SK-N-SH (cell line): ENCODE measurements around the gene MTCH2. TPM values are rescaled to one million over a fixed set of nuclear protein-coding genes. Genes with fewer than 3 reads are reported as not detected.

ENCODE experiments used
- CTCF ChIA-PET: fragments of 300-600, 350-600 bp; formaldehyde crosslinking; extraction: SDS; loops from one replicate; lab custom pipeline; 2021; lab: Yijun Ruan, JAX
- POLR2A ChIA-PET: fragments of 350-600 bp; sonication (Branson Sonifier 250); formaldehyde crosslinking; extraction: SDS; loops from one replicate; lab custom pipeline; 2020; ENCODE audit warnings: antibody characterized with exemption, inconsistent platforms; lab: Yijun Ruan, JAX
- DNase-seq: peaks from one replicate; pipeline ENCODE4 v3.0.0; 2012
- H2AFZ ChIP-seq: fragments of 200-600 bp; sonication (generic); 2 replicates; pipeline ENCODE4 v1.8.1; 2016; ENCODE audit warnings: antibody characterized with exemption, mild to moderate bottlenecking, low read depth
- H3F3A ChIP-seq: fragments of 200-600 bp; sonication (generic); replicated peaks from 2 replicates; pipeline ENCODE3; 2016; ENCODE audit warnings: antibody characterized with exemption, mild to moderate bottlenecking; ENCODE audit not compliant: insufficient read depth
- H3K27ac ChIP-seq, 2 experiments: fragments of 200-500 bp in 1 of 2; fragments of 200-600 bp in 1 of 2; sonication (Bioruptor generic) in 1 of 2; sonication (generic), shearing (Covaris generic) in 1 of 2; 2 replicates each; pipeline versions ENCODE4 v1.5.1 to v1.6.1; 2014 to 2016; ENCODE audit warnings: low read depth in 2 of 2, inconsistent platforms in 1 of 2, low read length in 1 of 2, mild to moderate bottlenecking in 1 of 2, mixed read lengths in 1 of 2
- H3K27me3 ChIP-seq: fragments of 200-600 bp; sonication (generic), shearing (Covaris generic); 2 replicates; pipeline ENCODE4 v1.6.1; 2016; ENCODE audit warnings: mixed run types; ENCODE audit not compliant: insufficient read depth
- H3K36me3 ChIP-seq, 2 experiments: fragments of 200-500 bp in 1 of 2; fragments of 200-600 bp in 1 of 2; sonication (Bioruptor generic) in 1 of 2; sonication (generic) in 1 of 2; replicated peaks in 1 of 2; 2 replicates each; pipeline versions ENCODE3 to v1.5.1; 2014 to 2016; ENCODE audit warnings: low read length in 1 of 2, mild to moderate bottlenecking in 1 of 2; ENCODE audit not compliant: insufficient read depth in 2 of 2, control insufficient read depth in 1 of 2
- H3K4me1 ChIP-seq, 2 experiments: fragments of 200-500 bp in 1 of 2; fragments of 200-600 bp in 1 of 2; sonication (Bioruptor generic) in 1 of 2; sonication (generic), shearing (Covaris generic) in 1 of 2; 2 replicates each; pipeline versions ENCODE4 v1.5.1 to v1.6.1; 2014 to 2016; ENCODE audit warnings: low read depth in 1 of 2, low read length in 1 of 2, mixed run types in 1 of 2; ENCODE audit not compliant: insufficient read depth in 2 of 2, control insufficient read depth in 1 of 2
- H3K4me2 ChIP-seq: fragments of 200-600 bp; sonication (generic), shearing (Covaris generic); 2 replicates; pipeline ENCODE4 v1.6.1; 2017; ENCODE audit warnings: mixed run types
- H3K4me3 ChIP-seq, 2 experiments: fragments of 200-500 bp in 1 of 2; fragments of 200-600 bp in 1 of 2; sonication (Bioruptor generic) in 1 of 2; sonication (generic), shearing (Covaris generic) in 1 of 2; 2 replicates each; pipeline versions ENCODE4 v1.5.1 to v1.8.1; 2014 to 2016; ENCODE audit warnings: low read depth in 2 of 2, inconsistent platforms in 1 of 2, low read length in 1 of 2, mild to moderate bottlenecking in 1 of 2, mixed read lengths in 1 of 2, moderate library complexity in 1 of 2
- H3K79me2 ChIP-seq: fragments of 200-600 bp; sonication (generic); 2 replicates; pipeline ENCODE4 v1.8.1; 2017; ENCODE audit warnings: mild to moderate bottlenecking; ENCODE audit not compliant: insufficient read depth
- H3K9ac ChIP-seq: fragments of 200-600 bp; sonication (generic); 2 replicates; pipeline ENCODE4 v1.6.1; 2017; ENCODE audit warnings: mixed run types
- H3K9me2 ChIP-seq: fragments of 200-600 bp; sonication (generic); 2 replicates; pipeline ENCODE4 v1.6.1; 2017; ENCODE audit warnings: mixed run types
- H3K9me3 ChIP-seq: fragments of 200-600 bp; sonication (generic); 2 replicates; pipeline ENCODE4 v1.6.1; 2017; ENCODE audit warnings: mixed run types, mild to moderate bottlenecking, moderate library complexity
- H4K20me1 ChIP-seq: fragments of 200-600 bp; sonication (generic); 2 replicates; pipeline ENCODE4 v1.6.1; 2017; ENCODE audit warnings: mild to moderate bottlenecking, mixed run types; ENCODE audit not compliant: insufficient read depth
- ELF1 ChIP-seq: IDR thresholded peaks from 2 replicates; pipeline ENCODE4 v1.4.0; 2012
- FOXM1 ChIP-seq: IDR thresholded peaks from 2 replicates; pipeline ENCODE4 v1.4.0; 2012; ENCODE audit warnings: low read depth, mild to moderate bottlenecking
- JUND ChIP-seq: IDR thresholded peaks from 2 replicates; pipeline ENCODE4 v1.4.0; 2012
- POLR2AphosphoS5 ChIP-seq: IDR thresholded peaks from 2 replicates; pipeline ENCODE4 v1.6.1; 2012; ENCODE audit warnings: low read depth, low read length
- RFX5 ChIP-seq: IDR thresholded peaks from 2 replicates; pipeline ENCODE4 v1.6.1; 2012; ENCODE audit warnings: mild to moderate bottlenecking, improper control_type of control experiment, low read length
- SIN3A ChIP-seq: IDR thresholded peaks from 2 replicates; pipeline ENCODE4 v1.6.1; 2012; ENCODE audit warnings: low read depth, mild to moderate bottlenecking, low read length, moderate library complexity, borderline replicate concordance
- TEAD4 ChIP-seq: IDR thresholded peaks from 2 replicates; pipeline ENCODE4 v1.4.0; 2012; ENCODE audit warnings: mild to moderate bottlenecking, borderline replicate concordance; ENCODE audit not compliant: insufficient read depth
- USF1 ChIP-seq: IDR thresholded peaks from 2 replicates; pipeline ENCODE4 v1.4.0; 2012; ENCODE audit warnings: low read depth, borderline replicate concordance
- USF2 ChIP-seq: fragments of 150-350 bp; IDR thresholded peaks from 2 replicates; pipeline ENCODE4 v1.6.1; 2017; ENCODE audit warnings: antibody characterized with exemption, low read length, low read depth, borderline replicate concordance
- ZBTB33 ChIP-seq: IDR thresholded peaks from 2 replicates; pipeline ENCODE4 v1.4.0; 2012; ENCODE audit warnings: low read depth, borderline replicate concordance
- WGBS: methylation state at CpG from one replicate; pipeline ENCODE4 v1.1.6; 2017; ENCODE audit warnings: low lambda C conversion rate; 5-methylcytosine and 5-hydroxymethylcytosine counted together
- polyA plus RNA-seq, 3 experiments: library from polyadenylated mRNA; depleted of rRNA; stranded (reverse); fragments of >200 nt; gene quantifications; 2 replicates each; pipeline ENCODE4 v1.2.3, GENCODE V29; 2012

The MTCH2 gene
- polyA plus RNA-seq, 1 of the 3 experiments (the other 2 are of a cell fraction), result 132 TPM

DNA sequence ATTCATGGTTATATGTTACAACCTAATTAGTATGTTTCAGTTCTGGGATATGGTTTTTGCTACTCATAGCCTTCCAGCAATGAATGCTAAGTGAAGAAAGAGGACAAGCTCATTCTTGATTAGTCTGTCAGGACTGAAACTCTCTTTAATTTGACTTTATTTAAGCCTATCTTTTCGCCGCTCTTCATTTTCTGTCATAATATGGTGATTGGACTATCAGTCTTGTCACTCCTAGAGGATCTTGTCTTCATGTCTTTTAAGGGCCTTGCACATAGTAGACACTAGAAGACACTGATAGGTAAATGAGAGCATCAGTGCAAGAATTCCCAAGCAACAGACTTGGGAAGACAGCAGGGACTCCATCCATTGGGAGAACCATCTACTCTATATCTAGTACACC lies 18.9 kb upstream of the MTCH2 start:
- H3F3A ChIP-seq, result peaks cover 4% of the 10 kb centered on the region
- no peaks in the 10 kb centered on the region for H3K27me3 ChIP-seq
- H3K79me2 ChIP-seq, result no peaks in the 10 kb centered on the region
- H3K9me3 ChIP-seq, result no peaks in the 10 kb centered on the region
- no peaks in the 10 kb centered on the region; a peak in 1 of 4 replicates for H3K4me1 ChIP-seq
- H3K9ac ChIP-seq, result no peak overlapping the region
- ChIA-PET CTCF (no interaction called here), POLR2A (no interaction called here)
- H3K27ac ChIP-seq, result no peak overlapping the region
- 85% methylated on average over 2 of the region's 2 CpGs for WGBS
- no peak for DNase-seq
- no peaks in the 10 kb centered on the region for H4K20me1 ChIP-seq
- no peaks in the 10 kb centered on the region for H3K9me2 ChIP-seq
- H3K4me3 ChIP-seq, result no peak overlapping the region
- H2AFZ ChIP-seq, result no peak overlapping the region
- no peak overlapping the region for H3K4me2 ChIP-seq
- H3K36me3 ChIP-seq, result no peaks in the 10 kb centered on the region
- TF ChIP-seq TEAD4, result no peak
- no peak for TF ChIP-seq USF2
- no peak for TF ChIP-seq ELF1
- no peak for TF ChIP-seq FOXM1
- TF ChIP-seq JUND, result no peak
- TF ChIP-seq, all 33 proteins: peak for 0

DNA sequence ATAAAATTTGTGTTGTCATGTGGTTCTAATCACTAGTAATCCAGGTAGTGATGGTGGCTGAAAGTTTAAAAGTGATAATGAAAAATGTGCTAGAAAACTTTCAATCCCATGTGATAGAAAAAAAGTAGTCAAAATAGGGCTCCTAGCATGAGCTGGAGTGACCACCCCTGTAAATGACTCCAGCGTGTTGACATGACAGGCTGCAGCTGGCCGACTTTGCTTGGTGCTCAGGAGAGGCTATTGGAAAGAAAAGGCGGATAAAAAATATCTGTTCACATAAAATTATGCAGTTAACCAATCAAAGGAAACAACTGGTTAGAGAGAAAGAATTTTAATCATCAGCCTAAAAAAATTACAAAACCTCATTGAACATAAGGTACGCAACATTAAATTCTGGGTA lies 16.9 kb upstream of the MTCH2 start:
- H3K9ac ChIP-seq, result no peak overlapping the region
- H3K4me3 ChIP-seq, result no peak overlapping the region
- no peaks in the 10 kb centered on the region for H3K9me2 ChIP-seq
- ChIA-PET POLR2A (no interaction called here), CTCF (no interaction called here)
- WGBS, result 88% methylated on average over 4 of the region's 4 CpGs
- no peaks in the 10 kb centered on the region for H3K36me3 ChIP-seq
- no peaks in the 10 kb centered on the region for H3K9me3 ChIP-seq
- no peak overlapping the region for H3K4me2 ChIP-seq
- peaks cover 4% of the 10 kb centered on the region for H3F3A ChIP-seq
- TF ChIP-seq RFX5, result no peak
- no peak for TF ChIP-seq SIN3A
- TF ChIP-seq ZBTB33, result no peak
- TF ChIP-seq POLR2AphosphoS5, result no peak
- no peak for TF ChIP-seq USF1
- H3K4me1 ChIP-seq, result no peaks in the 10 kb centered on the region; a peak in 1 of 4 replicates
- no peaks in the 10 kb centered on the region for H3K79me2 ChIP-seq
- DNase-seq, result no peak
- no peaks in the 10 kb centered on the region; the same call in none of the 2 replicates for H3K27me3 ChIP-seq
- no peak overlapping the region for H2AFZ ChIP-seq
- no peak overlapping the region for H3K27ac ChIP-seq
- H4K20me1 ChIP-seq, result no peaks in the 10 kb centered on the region
